HepG2 (cell line): Measurements from ENCODE around the gene LRRC45. TPM values are rescaled to one million over a fixed set of nuclear protein-coding genes. Genes with fewer than 3 reads are reported as not detected.

Source experiments
- CHD4 ChIP-seq: fragments of 200-600 bp; sonication (generic); IDR thresholded peaks from 2 replicates; pipeline ENCODE4 v1.7.0; 2017; ENCODE audit warnings: mild to moderate bottlenecking, low read length, borderline replicate concordance
- ETV5 ChIP-seq: IDR thresholded peaks from 2 replicates; pipeline ENCODE4 v1.6.1; 2018; ENCODE audit warnings: missing biosample characterization, missing genetic modification reagents, inconsistent platforms, borderline replicate concordance
- HNF4A ChIP-seq: sonication (generic); formaldehyde crosslinking; IDR thresholded peaks from 2 replicates; pipeline ENCODE4 v1.4.0; 2020; ENCODE audit warnings: missing genetic modification reagents
- HOXA9 ChIP-seq: sonication (generic); formaldehyde crosslinking; IDR thresholded peaks from 2 replicates; pipeline ENCODE4 v1.8.1; 2022; ENCODE audit warnings: missing genetic modification reagents, mild to moderate bottlenecking, moderate library complexity, borderline replicate concordance
- KLF15 ChIP-seq: sonication (generic); formaldehyde crosslinking; IDR thresholded peaks from 2 replicates; pipeline ENCODE4 v1.8.1; 2023; ENCODE audit warnings: borderline replicate concordance, mild to moderate bottlenecking, inconsistent platforms, missing genetic modification reagents, mixed read lengths
- KLF16 ChIP-seq, 2 experiments: sonication (generic) in 1 of 2; formaldehyde crosslinking in 1 of 2; IDR thresholded peaks; 2 replicates each; pipeline versions ENCODE4 v1.6.1 to v1.8.0; 2016 to 2023; ENCODE audit warnings: missing genetic modification reagents in 2 of 2, missing compliant biosample characterization in 1 of 2
- MXD4 ChIP-seq: IDR thresholded peaks from 2 replicates; pipeline ENCODE4 v1.6.1; 2016; ENCODE audit warnings: mild to moderate bottlenecking, missing biosample characterization, missing genetic modification reagents
- PRMT3 ChIP-seq: sonication (generic); formaldehyde crosslinking; IDR thresholded peaks from 2 replicates; pipeline ENCODE4 v1.8.1; 2022; ENCODE audit warnings: low read depth, mild to moderate bottlenecking, moderate library complexity, missing genetic modification reagents, borderline replicate concordance
- PRPF4 ChIP-seq: fragments of 200-400 bp; formaldehyde crosslinking; IDR thresholded peaks from 2 replicates; pipeline ENCODE4 v1.6.1; 2016; ENCODE audit warnings: low read length, low read depth; ENCODE audit not compliant: poor library complexity, severe bottlenecking
- RXRA ChIP-seq: sonication (generic); formaldehyde crosslinking; IDR thresholded peaks from 2 replicates; pipeline ENCODE4 v1.5.1; 2020; ENCODE audit warnings: missing genetic modification reagents
- ZNF343 ChIP-seq: sonication (generic); formaldehyde crosslinking; IDR thresholded peaks from 2 replicates; pipeline ENCODE4 v1.4.0; 2020; ENCODE audit warnings: mild to moderate bottlenecking, missing genetic modification reagents
- ZNF550 ChIP-seq: sonication (generic); formaldehyde crosslinking; IDR thresholded peaks from 2 replicates; pipeline ENCODE4 v1.4.0; 2020; ENCODE audit warnings: mild to moderate bottlenecking, missing genetic modification reagents, borderline replicate concordance
- ZNF556 ChIP-seq: sonication (generic); formaldehyde crosslinking; IDR thresholded peaks from 2 replicates; pipeline ENCODE4 v1.4.0; 2020; ENCODE audit warnings: mild to moderate bottlenecking, missing genetic modification reagents, borderline replicate concordance
- ZNF780A ChIP-seq: sonication (generic); formaldehyde crosslinking; IDR thresholded peaks from 2 replicates; pipeline ENCODE4 v1.8.0; 2022; ENCODE audit warnings: mild to moderate bottlenecking, missing genetic modification reagents, moderate library complexity
- polyA plus RNA-seq, 8 experiments: library from polyadenylated mRNA; depleted of rRNA in 3 of 8; stranded (reverse) in 7 of 8; unstranded in 1 of 8; fragments of >200 nt; fragmentation: Illumina TruSeq in 4 of 8; extraction: Trizol in 4 of 8; gene quantifications; 2 replicates each; pipeline versions ENCODE4 v1.2.1 to v1.2.3, GENCODE V29; 2011 to 2016; ENCODE audit warnings: low read depth in 4 of 8, missing spikeins in 1 of 8, mixed read lengths in 1 of 8; ENCODE audit not compliant: insufficient read depth in 1 of 8
- total RNA-seq, 5 experiments: library from RNA; depleted of rRNA; stranded (reverse); fragments of >200 nt; fragmentation: Illumina TruSeq; extraction: Trizol; gene quantifications; 2 replicates each; pipeline ENCODE4 v1.2.3, GENCODE V29; 2016; ENCODE audit warnings: low read depth in 1 of 5
- TF ChIP-seq, protein P1 (sequence below): sonication (generic); formaldehyde crosslinking; IDR thresholded peaks from 2 replicates; pipeline ENCODE4 v1.8.0; 2022; ENCODE audit warnings: missing genetic modification reagents, mild to moderate bottlenecking, borderline replicate concordance
- TF ChIP-seq, protein P2 (sequence below), 2 experiments: sonication (generic) in 1 of 2; formaldehyde crosslinking in 1 of 2; IDR thresholded peaks; 2 replicates each; pipeline versions ENCODE4 v1.4.0 to v1.6.1; 2018 to 2020; ENCODE audit warnings: missing genetic modification reagents in 2 of 2, borderline replicate concordance in 1 of 2, low read depth in 1 of 2, mild to moderate bottlenecking in 1 of 2, missing biosample characterization in 1 of 2
- TF ChIP-seq, protein P3 (sequence below): sonication (generic); formaldehyde crosslinking; IDR thresholded peaks from 2 replicates; pipeline ENCODE4 v1.4.0; 2020; ENCODE audit warnings: missing genetic modification reagents
- TF ChIP-seq, protein P4 (sequence below): sonication (generic); formaldehyde crosslinking; conservative IDR thresholded peaks from 2 replicates; pipeline ENCODE4 v1.8.0; 2022; ENCODE audit warnings: low read depth, missing genetic modification reagents

The LRRC45 gene
- total and polyA plus RNA-seq, 2 of the 13 experiments (the other 11 are each of a cell fraction or from before 2014, with no cell fraction given) = 11.6 to 48.1 TPM

DNA sequence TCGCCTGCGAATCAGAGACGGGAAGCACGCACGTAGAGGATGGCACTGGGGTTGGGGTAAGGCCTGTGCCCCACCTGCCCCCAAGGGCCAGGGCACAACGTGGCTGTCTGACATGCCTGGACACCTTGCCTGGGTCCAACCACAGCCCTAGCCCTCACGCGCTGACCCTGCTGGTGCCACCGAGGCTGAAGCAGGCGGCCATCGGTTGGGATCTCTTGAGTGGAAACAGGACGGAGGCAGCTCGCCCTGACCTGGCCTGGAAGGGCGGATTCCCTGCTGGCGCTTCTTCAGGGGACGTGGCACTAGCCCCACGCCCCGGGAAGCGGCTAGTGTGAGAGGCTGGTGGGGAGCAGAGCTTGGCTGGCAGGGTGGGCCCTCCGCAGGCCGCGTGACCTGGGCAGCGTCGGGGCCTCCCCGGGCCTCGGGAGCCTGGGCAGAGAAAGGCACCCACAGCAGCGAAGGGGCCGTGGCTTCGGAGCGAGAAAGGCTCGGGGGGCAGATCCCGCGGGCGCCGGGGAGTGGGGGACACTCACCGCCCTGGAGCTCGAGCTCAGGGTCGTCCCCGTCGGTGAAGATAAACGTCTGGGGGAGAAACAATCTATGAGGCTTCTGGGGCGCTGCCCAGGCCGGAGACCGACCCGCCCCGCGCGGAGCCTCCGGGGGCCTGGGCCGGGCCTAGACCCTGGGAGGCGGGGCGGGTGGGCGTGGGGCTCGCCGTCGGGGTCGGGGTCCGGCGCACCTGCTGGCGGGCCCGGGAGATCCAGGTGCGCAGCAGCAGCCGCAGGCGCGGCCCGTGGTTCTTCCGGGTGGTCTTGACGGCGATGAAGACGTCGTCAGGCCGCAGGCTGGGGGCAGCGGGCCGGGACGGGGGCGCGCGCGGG is 27.9 kb downstream of the LRRC45 start (continued):
- TF ChIP-seq, protein P1, sequence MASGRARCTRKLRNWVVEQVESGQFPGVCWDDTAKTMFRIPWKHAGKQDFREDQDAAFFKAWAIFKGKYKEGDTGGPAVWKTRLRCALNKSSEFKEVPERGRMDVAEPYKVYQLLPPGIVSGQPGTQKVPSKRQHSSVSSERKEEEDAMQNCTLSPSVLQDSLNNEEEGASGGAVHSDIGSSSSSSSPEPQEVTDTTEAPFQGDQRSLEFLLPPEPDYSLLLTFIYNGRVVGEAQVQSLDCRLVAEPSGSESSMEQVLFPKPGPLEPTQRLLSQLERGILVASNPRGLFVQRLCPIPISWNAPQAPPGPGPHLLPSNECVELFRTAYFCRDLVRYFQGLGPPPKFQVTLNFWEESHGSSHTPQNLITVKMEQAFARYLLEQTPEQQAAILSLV (CRISPR knock-in tag) = peak; percentile 68; the same call in 1 of the 2 replicates
- TF ChIP-seq ZNF550 (CRISPR knock-in tag) = no peak
- TF ChIP-seq, protein P2, sequence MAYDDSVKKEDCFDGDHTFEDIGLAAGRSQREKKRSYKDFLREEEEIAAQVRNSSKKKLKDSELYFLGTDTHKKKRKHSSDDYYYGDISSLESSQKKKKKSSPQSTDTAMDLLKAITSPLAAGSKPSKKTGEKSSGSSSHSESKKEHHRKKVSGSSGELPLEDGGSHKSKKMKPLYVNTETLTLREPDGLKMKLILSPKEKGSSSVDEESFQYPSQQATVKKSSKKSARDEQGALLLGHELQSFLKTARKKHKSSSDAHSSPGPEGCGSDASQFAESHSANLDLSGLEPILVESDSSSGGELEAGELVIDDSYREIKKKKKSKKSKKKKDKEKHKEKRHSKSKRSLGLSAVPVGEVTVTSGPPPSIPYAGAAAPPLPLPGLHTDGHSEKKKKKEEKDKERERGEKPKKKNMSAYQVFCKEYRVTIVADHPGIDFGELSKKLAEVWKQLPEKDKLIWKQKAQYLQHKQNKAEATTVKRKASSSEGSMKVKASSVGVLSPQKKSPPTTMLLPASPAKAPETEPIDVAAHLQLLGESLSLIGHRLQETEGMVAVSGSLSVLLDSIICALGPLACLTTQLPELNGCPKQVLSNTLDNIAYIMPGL (CRISPR knock-in tag; IDR thresholded peaks at IDR 0.05; ENCODE audit: borderline replicate concordance in 1 of 2, low read depth in 1 of 2) = peak in 1 of 2 experiments; percentile 32; a peak in 2 of 4 replicates
- TF ChIP-seq, protein P3, sequence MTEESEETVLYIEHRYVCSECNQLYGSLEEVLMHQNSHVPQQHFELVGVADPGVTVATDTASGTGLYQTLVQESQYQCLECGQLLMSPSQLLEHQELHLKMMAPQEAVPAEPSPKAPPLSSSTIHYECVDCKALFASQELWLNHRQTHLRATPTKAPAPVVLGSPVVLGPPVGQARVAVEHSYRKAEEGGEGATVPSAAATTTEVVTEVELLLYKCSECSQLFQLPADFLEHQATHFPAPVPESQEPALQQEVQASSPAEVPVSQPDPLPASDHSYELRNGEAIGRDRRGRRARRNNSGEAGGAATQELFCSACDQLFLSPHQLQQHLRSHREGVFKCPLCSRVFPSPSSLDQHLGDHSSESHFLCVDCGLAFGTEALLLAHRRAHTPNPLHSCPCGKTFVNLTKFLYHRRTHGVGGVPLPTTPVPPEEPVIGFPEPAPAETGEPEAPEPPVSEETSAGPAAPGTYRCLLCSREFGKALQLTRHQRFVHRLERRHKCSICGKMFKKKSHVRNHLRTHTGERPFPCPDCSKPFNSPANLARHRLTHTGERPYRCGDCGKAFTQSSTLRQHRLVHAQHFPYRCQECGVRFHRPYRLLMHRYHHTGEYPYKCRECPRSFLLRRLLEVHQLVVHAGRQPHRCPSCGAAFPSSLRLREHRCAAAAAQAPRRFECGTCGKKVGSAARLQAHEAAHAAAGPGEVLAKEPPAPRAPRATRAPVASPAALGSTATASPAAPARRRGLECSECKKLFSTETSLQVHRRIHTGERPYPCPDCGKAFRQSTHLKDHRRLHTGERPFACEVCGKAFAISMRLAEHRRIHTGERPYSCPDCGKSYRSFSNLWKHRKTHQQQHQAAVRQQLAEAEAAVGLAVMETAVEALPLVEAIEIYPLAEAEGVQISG (CRISPR knock-in tag) = no peak
- no peak for TF ChIP-seq KLF16 (CRISPR knock-in tag; IDR thresholded peaks at IDR 0.05)
- TF ChIP-seq, protein P4, sequence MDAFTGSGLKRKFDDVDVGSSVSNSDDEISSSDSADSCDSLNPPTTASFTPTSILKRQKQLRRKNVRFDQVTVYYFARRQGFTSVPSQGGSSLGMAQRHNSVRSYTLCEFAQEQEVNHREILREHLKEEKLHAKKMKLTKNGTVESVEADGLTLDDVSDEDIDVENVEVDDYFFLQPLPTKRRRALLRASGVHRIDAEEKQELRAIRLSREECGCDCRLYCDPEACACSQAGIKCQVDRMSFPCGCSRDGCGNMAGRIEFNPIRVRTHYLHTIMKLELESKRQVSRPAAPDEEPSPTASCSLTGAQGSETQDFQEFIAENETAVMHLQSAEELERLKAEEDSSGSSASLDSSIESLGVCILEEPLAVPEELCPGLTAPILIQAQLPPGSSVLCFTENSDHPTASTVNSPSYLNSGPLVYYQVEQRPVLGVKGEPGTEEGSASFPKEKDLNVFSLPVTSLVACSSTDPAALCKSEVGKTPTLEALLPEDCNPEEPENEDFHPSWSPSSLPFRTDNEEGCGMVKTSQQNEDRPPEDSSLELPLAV = no peak
- no peak for TF ChIP-seq HOXA9 (CRISPR knock-in tag)
- no peak for TF ChIP-seq ZNF343 (CRISPR knock-in tag)
- no peak for TF ChIP-seq RXRA (CRISPR knock-in tag)
- TF ChIP-seq ETV5 (CRISPR knock-in tag) = no peak
- TF ChIP-seq ZNF780A (CRISPR knock-in tag) = no peak
- no peak for TF ChIP-seq PRMT3 (CRISPR knock-in tag)
- no peak for TF ChIP-seq KLF15 (CRISPR knock-in tag)
- TF ChIP-seq CHD4 = no peak
- no peak; the same call in 1 of the 2 replicates for TF ChIP-seq ZNF556 (CRISPR knock-in tag)
- TF ChIP-seq HNF4A (CRISPR knock-in tag) = no peak
- 0 out of 2 replicates have a peak, but pooled peaks have one; percentile 18 for TF ChIP-seq MXD4 (CRISPR knock-in tag)
- no peak for TF ChIP-seq PRPF4
